ENCODE measurements around the gene PGGT1B.
"Not testable (repeated sequence)": the region's sequence is repeated elsewhere in the genome, so short reads cannot be mapped to it uniquely, and the experiment has no call there.

PGGT1B gene

DNA sequence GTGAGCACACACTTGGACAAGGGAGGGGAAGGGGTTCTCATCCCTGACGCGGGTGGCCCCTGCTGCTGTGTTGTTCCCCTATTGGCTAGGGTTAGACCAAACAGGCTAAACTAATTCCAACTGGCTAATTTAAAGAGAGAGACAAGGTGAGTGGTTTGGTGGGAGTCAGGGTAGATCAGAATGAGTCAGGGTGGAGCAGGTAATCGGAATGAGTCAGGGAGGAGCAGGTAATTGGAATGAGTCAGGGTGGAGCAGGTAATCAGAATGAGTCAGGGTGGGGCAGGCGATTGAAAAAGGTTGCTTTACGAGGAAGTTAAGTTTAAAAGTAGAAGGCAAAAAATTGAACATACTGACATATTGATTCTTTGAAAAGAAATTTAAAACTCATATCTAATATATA is 13.3 kb downstream of the PGGT1B start:
- DNase-seq, result not testable (repeated sequence)

DNA sequence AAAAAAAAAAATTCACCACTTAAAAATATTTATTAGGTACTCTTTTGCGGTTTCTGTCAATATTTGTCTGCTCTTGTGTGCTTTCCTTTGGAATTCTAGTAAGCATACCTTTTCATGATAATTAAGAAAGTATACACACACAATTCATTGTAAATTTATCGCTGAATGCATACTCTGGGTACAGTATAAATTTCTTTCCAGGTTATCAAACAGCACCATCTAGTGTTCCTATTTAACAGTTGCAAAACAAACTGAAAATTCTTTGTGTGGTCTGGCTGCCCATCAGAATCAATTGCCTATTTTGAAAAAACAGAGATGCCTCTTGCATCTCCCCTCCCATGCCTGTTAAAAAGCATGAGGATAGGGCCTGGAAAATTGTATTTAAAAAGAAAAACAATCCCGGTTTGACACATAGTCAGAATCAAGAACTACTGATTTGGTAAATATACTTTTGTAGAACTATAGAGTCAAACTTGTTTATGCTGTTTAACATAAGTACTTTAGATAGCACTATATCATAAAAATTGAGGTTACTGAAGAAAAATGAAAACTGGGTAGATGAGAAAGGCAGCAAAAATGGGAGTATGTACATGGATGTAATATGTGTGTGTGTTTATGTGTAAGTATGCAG is 16.2 kb downstream of the PGGT1B start:
- DNase-seq, result peak; percentile 42

GRCh38 chr5:115243412-115243811 is 19.3 kb downstream of the PGGT1B start:
- no peak for DNase-seq

- no peak for DNase-seq
These were observed 20.6 kb downstream of the PGGT1B start for GRCh38 chr5:115241881-115242642.

GRCh38 chr5:115237066-115237465 is 25.6 kb downstream of the PGGT1B start:
- DNase-seq, result no peak

GRCh38 chr5:115236599-115236998 is 26.1 kb downstream of the PGGT1B start:
- no peak for DNase-seq

- no peak for DNase-seq
These were observed 31.1 kb downstream of the PGGT1B start for GRCh38 chr5:115231598-115231997.

DNA sequence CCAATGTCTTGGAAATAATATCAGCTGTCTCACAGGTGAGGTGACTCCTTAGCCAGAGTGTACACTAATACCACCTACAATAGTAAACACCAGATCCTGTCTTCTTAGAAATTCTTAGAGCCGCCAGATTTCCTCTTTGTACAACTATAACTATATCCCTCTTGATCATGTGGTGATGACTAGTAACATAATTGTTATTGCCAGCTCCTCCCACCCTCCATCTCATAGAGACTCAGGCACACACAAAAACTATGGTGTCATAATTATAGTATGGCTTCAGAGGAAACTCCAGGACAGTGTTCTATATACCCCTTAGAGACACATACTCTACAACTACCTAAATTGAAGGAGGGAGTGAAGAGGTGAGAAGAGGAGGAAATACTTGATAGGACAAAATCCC is 33.1 kb downstream of the PGGT1B start:
- DNase-seq, result no peak

GRCh38 chr5:115227281-115227680 is 35.4 kb downstream of the PGGT1B start:
- no peak for DNase-seq

DNA sequence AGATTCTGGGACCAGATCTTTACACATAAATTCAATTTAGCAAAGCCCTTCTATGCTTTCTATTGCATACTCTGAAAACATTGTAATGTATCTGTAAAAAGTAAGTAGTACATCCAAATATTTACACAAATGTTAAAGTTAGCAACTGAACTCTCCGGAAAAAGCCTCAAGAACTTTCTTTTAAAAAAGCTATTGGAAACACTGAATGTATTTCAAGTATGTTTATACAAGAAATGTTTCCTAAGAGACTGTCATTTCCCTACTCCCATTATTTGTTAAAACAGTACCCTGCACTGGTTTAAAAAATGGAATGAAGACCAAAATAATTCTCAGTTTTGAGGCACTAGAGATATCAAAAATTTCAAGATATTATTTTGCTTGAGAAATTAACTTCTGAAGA is 48.1 kb downstream of the PGGT1B start:
- no peak for DNase-seq

GRCh38 chr5:115209279-115209678 is 53.4 kb downstream of the PGGT1B start:
- no peak for DNase-seq

DNA sequence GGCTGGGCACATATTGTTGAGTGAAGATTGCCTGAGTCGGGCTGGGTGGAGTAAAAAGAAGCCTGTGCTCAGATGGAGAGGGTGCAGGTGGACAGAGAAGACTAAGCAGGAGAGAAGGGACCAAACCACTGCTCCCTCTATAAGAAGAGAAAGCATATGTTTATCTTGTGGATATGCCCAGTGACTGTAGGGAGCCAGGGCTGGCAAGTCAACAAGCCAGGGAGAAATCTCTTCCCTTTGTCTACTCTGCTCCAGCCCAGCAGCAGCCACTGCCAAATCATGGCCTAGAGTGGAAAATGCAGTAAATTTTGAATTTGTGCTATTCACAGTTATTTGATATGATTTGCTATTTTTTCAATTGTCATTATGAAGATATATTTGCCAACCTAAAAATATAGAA is 59.7 kb downstream of the PGGT1B start:
- no peak for DNase-seq

DNA sequence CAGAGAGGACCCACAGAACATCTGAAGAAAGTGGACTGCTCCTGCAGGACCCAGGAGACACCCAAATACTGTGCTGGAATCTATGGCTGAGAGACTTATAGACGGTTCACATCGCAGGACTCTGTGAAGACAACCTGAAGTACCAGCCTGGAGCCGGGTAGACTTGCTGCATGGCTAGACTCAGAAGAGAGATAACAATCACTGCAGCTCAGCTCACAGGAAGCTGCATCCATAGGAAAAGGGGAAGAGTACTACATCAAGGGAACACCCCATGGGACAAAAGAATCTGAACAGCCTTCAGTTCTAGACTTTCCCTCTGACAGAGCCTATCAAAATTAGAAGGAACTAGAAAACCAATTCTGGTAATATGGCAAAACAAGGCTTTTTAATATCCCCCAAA is 66.5 kb downstream of the PGGT1B start:
- DNase-seq, result no peak

- DNase-seq, result no peak
These were observed 68.0 kb downstream of the PGGT1B start for GRCh38 chr5:115194676-115195075.

DNA sequence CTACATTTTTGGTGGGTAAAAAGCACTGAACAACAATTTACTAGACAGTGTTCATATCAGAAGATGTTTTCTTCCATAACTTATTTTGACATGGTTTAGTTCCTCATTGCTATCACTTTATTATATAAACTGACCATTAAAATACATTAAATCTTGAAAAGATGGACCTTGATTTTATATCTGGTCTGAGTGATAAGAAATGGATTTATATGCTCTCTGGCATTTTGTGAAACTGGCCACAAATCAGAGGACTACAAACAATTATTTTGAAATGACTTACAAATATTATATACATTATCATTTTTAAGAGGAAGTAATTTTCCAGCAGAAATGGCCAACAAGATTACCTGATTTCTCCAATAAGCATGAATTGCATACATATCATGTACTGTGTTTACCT is 69.4 kb downstream of the PGGT1B start:
- DNase-seq, result no peak

- DNase-seq, result no peak
These were observed 70.6 kb downstream of the PGGT1B start for GRCh38 chr5:115192098-115192497.

GRCh38 chr5:115191474-115192031 is 71.1 kb downstream of the PGGT1B start:
- DNase-seq, result no peak

GRCh38 chr5:115190388-115190787 is 72.3 kb downstream of the PGGT1B start:
- DNase-seq, result no peak

DNA sequence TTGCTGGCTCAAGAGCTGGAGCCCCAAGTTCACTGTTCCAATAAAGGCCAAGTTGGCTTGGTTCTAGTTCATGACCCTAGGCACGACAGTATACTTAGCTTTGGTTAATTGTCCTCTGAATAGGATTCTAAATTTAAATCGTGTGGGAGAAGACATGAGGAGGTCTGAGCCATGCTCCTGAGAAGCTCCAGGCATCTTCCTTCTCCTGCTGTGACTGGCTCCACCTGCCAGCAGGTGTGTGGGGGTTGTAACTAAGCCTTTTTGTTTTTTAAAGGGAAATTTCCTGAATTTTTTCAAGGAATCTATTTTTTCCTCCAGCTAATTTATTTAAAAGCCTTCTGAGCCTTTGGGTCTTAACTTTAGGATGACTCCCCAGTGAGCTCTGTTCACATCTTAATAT is 72.8 kb downstream of the PGGT1B start:
- no peak for DNase-seq

DNA sequence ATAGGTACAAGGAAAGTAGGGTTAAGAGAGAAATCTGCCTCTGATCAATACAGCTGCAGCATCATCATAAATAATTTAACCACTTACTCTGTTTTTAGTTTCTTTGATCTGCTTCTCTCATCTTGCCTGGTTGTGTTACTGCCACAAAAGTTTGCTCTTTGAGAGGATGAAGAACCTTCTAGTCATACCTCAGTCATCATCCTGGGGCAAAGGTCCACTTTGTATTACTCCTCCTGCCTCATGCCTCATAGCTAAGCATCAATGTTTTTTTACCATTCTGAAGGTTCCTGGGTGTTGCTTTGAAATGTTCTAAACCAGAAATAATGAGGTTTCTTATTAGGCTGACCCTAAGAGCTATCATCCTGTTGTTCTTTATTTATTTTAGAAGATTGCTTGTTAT is 75.9 kb downstream of the PGGT1B start:
- DNase-seq, result no peak

DNA sequence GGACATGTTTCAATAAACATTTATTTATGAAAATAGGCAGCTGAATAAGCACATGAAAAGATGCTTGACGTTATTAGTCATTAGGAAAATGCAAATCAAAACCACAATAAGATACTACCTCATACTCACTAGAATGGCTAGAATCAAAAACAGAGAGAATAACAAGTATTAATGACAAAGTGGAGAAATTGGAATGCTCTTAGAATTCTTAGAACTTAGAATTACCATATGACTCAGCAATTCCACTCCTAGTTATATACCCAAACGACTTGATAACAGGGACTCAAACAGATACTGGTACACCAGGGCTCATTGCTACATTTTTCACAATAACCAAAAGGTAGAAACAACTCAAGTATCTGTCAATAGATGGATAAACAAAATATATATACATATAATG is 77.9 kb downstream of the PGGT1B start:
- DNase-seq, result peak; percentile 84

DNA sequence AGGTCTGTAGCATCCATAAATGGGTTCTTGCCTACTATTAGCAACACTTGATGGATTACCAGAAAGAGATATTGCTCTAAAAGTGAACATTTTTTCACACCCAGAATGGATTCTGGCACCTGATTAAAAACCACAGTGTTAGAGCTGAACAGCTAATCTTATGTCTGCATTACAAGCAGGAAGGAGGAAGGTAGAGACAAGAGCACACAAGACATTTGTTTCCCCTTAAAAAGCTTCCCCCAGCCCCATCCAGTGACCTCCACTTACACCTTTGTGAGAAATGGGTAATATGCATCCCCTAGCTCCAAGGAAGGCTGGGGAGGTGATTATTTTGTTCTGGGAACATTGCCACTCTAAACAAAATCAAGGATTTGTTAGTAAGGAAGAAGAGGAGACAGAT is 80.9 kb downstream of the PGGT1B start:
- DNase-seq, result no peak

DNA sequence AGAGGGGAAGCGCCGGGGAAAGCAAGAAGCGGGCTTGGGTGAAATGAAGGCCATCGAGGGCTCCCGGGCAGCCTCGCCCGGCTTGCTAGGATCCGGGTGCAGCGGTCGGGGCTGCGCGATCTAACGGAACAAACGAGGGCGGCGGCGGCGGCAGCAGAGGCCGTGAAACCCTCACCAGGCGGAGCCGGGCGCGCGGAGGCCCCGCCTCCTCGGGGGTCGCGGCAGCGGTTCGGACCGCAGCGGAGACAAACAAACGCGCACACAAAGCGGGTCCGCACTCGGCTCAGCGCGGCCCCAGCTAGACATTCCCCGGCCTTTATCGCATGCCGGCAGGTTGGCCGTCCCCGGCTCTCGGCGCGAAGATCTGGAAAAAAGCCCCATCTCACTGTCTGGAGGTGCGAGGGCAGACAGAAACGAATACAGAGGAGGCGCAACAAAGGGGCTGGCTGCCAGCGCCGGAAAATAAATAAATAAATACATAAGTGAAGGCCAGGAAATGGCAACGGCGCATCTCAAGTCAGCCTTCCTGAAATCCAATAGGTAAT is 82.4 kb downstream of the PGGT1B start:
- DNase-seq, result peak; percentile 57
